ENCODE results near the gene ISOC2.
"Not testable (repeated sequence)": the region's sequence is repeated elsewhere in the genome, so short reads cannot be mapped to it uniquely, and the experiment has no call there.

ISOC2 gene

DNA sequence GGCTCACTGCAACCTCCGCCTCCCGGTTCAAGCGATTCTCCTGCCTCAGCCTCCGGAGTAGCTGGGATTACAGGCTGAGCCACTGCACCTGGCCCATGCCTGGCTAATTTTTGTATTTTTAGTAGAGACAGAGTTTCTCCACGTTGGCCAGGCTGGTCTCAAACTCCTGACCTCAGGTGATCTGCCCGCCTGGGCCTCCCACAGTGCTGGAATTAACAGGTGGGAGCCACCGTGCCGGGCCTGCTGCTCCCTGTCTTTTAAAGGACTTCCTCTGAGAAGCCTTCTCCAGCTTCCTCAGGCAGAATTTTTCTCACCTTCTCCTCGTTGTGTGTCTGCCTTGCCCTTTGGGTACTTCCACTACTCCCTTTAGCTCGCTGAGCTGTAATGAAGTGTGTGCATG, 35.4 kb upstream of the ISOC2 start:
- peaks cover 10% of the 10 kb centered on the region; the same call in 1 of the 2 replicates for H3K27me3 ChIP-seq (ENCODE audit: control insufficient read depth, insufficient read depth, low read length)
- H3K27ac ChIP-seq (ENCODE audit: low read depth, low read length); H3K9me3 ChIP-seq (ENCODE audit: control insufficient read depth, insufficient read depth, low read depth, low read length); H3K4me3 ChIP-seq (ENCODE audit: low read depth, low read length); H3K36me3 ChIP-seq (ENCODE audit: control insufficient read depth, insufficient read depth, low read length); H3K9ac ChIP-seq (ENCODE audit: low read length): not testable (repeated sequence)
- peaks cover 43% of the 10 kb centered on the region for H3K4me1 ChIP-seq (ENCODE audit: control insufficient read depth, insufficient read depth, low read length)

DNA sequence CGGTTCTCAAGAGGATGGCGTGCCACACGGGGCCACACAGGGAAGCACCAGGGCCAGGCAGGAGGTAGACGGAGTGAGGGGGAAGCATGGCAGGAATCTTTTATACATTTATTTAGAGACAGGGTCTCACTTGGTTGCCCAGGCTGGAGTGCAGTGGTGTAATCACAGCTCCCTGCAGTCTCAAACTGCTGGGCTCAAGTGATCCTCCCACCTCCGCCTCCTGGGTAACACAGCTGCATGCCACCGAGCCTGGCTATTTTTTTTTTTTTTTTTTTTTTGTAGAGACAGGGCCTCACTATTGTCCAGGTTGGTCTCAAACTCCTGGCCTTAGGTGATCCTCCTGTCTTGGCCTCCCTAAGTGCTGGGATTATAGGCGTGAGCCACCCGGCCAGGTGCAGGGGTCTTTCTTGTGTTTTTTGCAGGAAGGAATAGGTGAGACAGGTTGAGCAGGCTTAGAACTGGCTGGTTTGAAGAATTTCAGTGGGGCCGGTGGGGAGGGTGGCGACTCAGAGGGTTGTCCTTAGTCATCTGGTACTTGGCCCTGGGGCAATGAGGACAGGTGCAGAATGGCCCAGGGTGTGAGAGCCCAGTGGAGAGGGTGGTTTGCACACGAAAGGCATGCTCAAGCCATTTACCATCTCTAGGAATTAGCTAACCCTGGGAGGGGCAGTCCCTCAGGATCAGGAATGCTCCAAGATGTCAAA, 34.4 kb upstream of the ISOC2 start:
- Histone ChIP-seq H3K4me3 (ENCODE audit: low read depth, low read length) (no peak overlapping the region), H3K4me1 (ENCODE audit: control insufficient read depth, insufficient read depth, low read length) (peaks cover 49% of the 10 kb centered on the region), H3K9ac (ENCODE audit: low read length) (no peak overlapping the region), H3K9me3 (ENCODE audit: control insufficient read depth, insufficient read depth, low read depth, low read length) (no peaks in the 10 kb centered on the region), H3K36me3 (ENCODE audit: control insufficient read depth, insufficient read depth, low read length) (no peaks in the 10 kb centered on the region), H3K27me3 (ENCODE audit: control insufficient read depth, insufficient read depth, low read length) (peaks cover 3% of the 10 kb centered on the region; the same call in 1 of the 2 replicates), H3K27ac (ENCODE audit: low read depth, low read length) (0 out of 2 replicates have a peak overlapping the region, but pooled peaks have one; percentile 5)

DNA sequence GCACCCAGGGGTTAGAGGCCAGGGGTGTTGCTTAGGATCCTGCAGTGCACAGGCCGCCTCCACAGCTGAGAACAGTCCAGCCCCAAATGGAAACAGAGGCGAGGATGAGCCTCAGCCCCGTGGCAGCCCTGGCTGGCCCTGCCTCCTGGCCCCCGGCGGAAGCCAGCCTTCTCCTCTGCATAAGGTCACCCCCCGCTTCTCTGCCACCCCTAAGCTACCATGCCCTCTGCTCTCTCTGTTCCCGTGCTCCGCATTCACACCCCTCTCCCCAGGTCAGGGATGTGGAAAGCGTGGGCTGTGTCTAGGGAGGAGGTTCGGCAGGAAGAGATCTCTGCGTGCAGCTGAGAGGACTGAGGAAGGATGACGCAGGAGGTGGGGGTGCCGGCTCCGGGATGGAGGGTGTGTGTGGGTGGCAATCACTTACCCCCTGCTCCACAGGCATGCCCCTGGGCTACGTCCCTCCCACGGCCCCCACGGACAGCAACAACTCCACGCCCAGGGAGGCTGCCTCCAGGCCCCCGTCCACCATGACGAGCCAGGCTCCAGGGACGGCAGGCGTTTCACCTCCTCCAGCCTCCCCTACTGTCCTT, 32.8 kb upstream of the ISOC2 start:
- peaks cover 55% of the 10 kb centered on the region for H3K4me1 ChIP-seq (ENCODE audit: control insufficient read depth, insufficient read depth, low read length)
- no peak overlapping the region for H3K9ac ChIP-seq (ENCODE audit: low read length)
- no peak overlapping the region for H3K27ac ChIP-seq (ENCODE audit: low read depth, low read length)

DNA sequence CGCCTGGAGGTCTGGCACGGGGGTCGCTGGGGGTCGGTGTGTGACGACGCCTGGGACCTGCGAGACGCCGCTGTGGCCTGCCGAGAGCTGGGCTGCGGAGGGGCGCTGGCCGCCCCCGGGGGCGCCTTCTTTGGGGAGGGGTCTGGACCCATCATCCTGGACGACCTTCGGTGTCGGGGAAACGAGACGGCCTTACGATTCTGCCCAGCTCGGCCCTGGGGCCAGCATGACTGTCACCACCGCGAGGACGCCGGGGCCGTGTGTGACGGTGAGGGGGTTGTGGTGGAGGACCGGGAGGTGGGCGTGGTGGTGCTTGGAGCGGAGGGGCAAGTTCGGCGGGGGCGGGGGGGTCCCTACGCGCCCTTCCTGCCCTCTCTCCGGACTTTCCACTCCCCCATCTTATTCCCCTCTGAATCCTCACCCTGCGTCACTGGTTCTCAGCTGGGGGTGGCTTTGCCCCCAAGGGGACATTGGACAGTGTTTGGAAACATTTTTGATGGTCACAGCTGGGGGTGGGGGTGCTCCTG, 32.3 kb upstream of the ISOC2 start:
- H3K27me3 ChIP-seq (ENCODE audit: control insufficient read depth, insufficient read depth, low read length), result peaks cover 6% of the 10 kb centered on the region; the same call in 1 of the 2 replicates
- H3K36me3 ChIP-seq (ENCODE audit: control insufficient read depth, insufficient read depth, low read length), result no peaks in the 10 kb centered on the region
- no peak overlapping the region for H3K27ac ChIP-seq (ENCODE audit: low read depth, low read length)
- no peak overlapping the region for H3K4me3 ChIP-seq (ENCODE audit: low read depth, low read length)
- no peak overlapping the region for H3K9ac ChIP-seq (ENCODE audit: low read length)
- H3K9me3 ChIP-seq (ENCODE audit: control insufficient read depth, insufficient read depth, low read depth, low read length), result no peaks in the 10 kb centered on the region
- peaks cover 59% of the 10 kb centered on the region for H3K4me1 ChIP-seq (ENCODE audit: control insufficient read depth, insufficient read depth, low read length)

More for the DNA sequence above, 32.8 kb upstream of the ISOC2 start:
- Histone ChIP-seq H3K9me3 (ENCODE audit: control insufficient read depth, insufficient read depth, low read depth, low read length) (no peaks in the 10 kb centered on the region), H3K4me3 (ENCODE audit: low read depth, low read length) (no peak overlapping the region), H3K36me3 (ENCODE audit: control insufficient read depth, insufficient read depth, low read length) (no peaks in the 10 kb centered on the region), H3K27me3 (ENCODE audit: control insufficient read depth, insufficient read depth, low read length) (peaks cover 6% of the 10 kb centered on the region; the same call in 1 of the 2 replicates)

DNA sequence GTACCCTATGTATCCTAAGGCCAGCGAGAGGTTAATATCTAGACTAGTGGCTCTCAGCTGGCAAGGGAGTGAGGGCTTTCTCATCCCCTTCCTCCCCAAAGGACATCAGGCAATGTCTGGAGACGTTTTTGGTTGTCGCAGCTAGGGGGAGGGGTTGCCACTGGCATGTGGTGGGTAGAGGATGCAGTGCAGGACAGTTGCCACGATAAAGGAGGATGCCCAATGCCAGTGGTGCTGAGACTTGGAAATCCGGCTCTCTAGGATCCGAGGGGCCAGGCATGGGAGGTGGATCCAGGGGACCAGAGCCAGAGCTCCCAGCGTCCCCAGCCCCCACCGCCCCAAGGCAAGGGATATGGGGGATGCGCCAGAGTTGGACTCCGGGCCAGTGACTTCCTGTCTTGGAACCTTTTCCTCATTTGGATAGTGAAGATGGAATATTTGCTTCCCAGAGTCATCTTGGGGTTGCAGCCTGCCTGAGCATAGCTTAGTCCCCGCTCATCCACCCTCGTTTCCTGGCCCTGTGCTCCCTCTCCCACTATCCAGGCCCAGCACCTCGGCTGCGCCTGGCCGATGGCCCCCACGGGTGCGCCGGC, 31.7 kb upstream of the ISOC2 start:
- Histone ChIP-seq H3K36me3 (ENCODE audit: control insufficient read depth, insufficient read depth, low read length) (no peaks in the 10 kb centered on the region), H3K27me3 (ENCODE audit: control insufficient read depth, insufficient read depth, low read length) (peaks cover 6% of the 10 kb centered on the region; the same call in 1 of the 2 replicates), H3K27ac (ENCODE audit: low read depth, low read length) (no peak overlapping the region), H3K9ac (ENCODE audit: low read length) (no peak overlapping the region), H3K4me3 (ENCODE audit: low read depth, low read length) (no peak overlapping the region), H3K4me1 (ENCODE audit: control insufficient read depth, insufficient read depth, low read length) (peaks cover 63% of the 10 kb centered on the region), H3K9me3 (ENCODE audit: control insufficient read depth, insufficient read depth, low read depth, low read length) (no peaks in the 10 kb centered on the region)

DNA sequence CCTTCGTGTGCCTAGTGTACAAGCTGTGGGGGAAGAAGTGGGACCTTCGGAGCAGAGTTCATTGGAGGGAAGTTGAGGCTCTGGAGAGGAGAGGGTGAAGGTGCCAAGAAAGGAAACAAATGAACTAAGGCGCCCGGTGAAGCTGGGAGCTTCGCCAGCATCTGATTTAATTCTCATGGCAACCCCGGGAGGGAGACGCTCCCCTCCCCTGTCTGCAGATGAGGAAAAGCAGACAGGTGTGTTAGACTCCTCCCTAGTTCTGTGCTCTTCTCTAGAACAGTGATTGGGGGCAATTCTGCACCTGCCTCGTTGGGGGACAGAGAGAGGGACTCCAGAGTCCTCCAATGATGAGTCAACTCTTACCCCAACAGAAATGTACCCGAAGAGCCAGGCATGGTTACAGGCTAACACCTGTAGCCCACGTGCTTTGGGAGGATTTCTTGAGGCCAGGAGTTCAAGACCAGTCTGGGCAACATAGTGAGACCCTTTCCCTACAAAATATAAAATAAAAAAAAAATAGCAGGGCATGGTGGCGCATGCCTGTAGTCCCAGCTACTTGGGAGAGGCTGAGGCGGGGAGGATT, 31.0 kb upstream of the ISOC2 start:
- H3K4me1 ChIP-seq (ENCODE audit: control insufficient read depth, insufficient read depth, low read length), result peaks cover 65% of the 10 kb centered on the region
- H3K4me3 ChIP-seq (ENCODE audit: low read depth, low read length), result no peak overlapping the region
- no peak overlapping the region for H3K27ac ChIP-seq (ENCODE audit: low read depth, low read length)
- no peaks in the 10 kb centered on the region for H3K9me3 ChIP-seq (ENCODE audit: control insufficient read depth, insufficient read depth, low read depth, low read length)
- no peaks in the 10 kb centered on the region for H3K36me3 ChIP-seq (ENCODE audit: control insufficient read depth, insufficient read depth, low read length)
- no peak overlapping the region for H3K9ac ChIP-seq (ENCODE audit: low read length)
- H3K27me3 ChIP-seq (ENCODE audit: control insufficient read depth, insufficient read depth, low read length), result peaks cover 6% of the 10 kb centered on the region; the same call in 1 of the 2 replicates

DNA sequence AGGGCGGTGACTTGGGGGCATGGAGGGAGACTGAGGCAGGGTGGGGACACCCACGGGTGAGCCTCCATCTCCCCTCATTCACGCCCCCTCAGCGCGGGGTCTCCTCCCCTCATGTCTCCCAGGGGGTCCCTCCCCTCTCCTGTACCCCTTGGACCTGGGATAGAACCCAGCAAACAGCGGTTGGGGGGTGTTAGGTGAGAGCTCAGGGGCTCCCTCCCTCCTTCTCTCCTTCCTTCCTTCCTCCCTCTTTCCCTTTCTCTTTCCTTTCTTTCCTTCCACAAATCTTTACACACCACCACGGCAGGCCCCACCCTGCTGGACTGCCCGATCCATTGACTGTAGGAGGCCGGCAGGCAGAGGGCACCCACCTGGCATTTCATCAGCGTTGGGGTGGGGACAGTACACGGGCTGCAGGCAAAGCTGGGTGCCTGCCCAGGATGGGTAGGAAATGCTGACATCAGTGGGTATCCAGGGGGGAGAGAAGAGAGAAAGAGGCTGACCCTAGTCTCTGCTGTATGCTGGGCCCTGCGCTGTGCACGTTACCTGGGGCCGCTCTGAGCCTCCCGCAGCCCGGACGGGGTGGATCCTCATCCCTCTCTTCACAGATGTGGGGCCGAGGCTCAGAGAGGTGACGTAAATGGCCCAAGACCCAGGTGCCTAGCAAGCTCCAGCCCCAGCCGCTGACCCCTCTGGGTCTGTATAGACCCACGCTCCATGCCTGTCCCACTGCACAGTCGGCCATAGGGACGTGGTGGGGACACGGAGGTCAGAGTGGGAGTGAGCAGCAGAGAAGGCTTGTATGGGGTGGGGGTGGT, 30.3 kb upstream of the ISOC2 start:
- Histone ChIP-seq H3K36me3 (ENCODE audit: control insufficient read depth, insufficient read depth, low read length) (no peaks in the 10 kb centered on the region), H3K27ac (ENCODE audit: low read depth, low read length) (no peak overlapping the region), H3K9ac (ENCODE audit: low read length) (no peak overlapping the region), H3K4me1 (ENCODE audit: control insufficient read depth, insufficient read depth, low read length) (peaks cover 65% of the 10 kb centered on the region), H3K4me3 (ENCODE audit: low read depth, low read length) (no peak overlapping the region), H3K27me3 (ENCODE audit: control insufficient read depth, insufficient read depth, low read length) (peaks cover 6% of the 10 kb centered on the region; the same call in 1 of the 2 replicates), H3K9me3 (ENCODE audit: control insufficient read depth, insufficient read depth, low read depth, low read length) (no peaks in the 10 kb centered on the region)

DNA sequence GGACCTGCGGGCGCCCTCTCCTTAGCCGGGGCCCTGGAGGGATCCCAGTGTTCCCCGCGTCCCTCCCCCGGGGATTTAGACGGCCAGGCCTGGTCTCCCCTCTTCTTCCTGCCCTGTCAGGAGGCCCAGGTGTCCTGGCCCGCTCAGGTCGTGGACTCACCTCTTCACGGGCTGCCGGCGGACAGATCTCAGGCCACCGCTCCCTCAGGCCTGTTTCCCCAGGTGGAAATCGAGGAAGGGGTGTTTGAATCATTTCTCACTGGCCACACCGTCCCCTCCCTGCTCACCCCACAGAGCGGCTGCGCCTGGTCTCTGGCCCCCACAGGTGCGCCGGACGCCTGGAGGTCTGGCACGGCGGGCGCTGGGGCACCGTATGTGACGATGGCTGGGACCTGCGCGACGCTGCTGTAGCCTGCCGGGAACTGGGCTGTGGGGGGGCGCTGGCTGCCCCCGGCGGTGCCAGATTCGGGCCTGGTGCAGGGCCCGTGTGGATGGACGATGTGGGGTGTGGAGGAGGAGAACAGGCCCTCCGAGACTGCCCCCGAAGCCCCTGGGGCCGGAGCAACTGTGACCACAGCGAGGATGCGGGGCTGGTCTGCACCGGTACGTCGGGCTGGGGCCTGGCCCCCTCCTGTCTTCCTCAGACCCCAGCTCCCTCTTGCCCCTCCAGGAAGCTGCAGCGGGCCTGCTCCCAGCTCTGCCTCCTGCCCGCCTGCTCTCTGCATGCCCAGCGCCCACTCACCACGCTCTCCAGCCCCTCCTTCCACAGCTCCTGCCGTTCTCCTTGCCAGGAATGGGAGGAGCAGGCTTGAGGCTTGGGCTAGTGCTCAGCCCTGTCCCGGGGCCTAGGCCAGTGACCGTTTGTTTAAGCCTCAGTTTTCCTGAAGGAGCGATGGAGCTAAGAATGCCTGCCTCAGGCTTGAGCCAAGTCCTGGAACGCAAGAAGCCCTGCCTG, 29.3 kb upstream of the ISOC2 start:
- Histone ChIP-seq H3K9ac (ENCODE audit: low read length) (no peak overlapping the region), H3K27ac (ENCODE audit: low read depth, low read length) (no peak overlapping the region)

DNA sequence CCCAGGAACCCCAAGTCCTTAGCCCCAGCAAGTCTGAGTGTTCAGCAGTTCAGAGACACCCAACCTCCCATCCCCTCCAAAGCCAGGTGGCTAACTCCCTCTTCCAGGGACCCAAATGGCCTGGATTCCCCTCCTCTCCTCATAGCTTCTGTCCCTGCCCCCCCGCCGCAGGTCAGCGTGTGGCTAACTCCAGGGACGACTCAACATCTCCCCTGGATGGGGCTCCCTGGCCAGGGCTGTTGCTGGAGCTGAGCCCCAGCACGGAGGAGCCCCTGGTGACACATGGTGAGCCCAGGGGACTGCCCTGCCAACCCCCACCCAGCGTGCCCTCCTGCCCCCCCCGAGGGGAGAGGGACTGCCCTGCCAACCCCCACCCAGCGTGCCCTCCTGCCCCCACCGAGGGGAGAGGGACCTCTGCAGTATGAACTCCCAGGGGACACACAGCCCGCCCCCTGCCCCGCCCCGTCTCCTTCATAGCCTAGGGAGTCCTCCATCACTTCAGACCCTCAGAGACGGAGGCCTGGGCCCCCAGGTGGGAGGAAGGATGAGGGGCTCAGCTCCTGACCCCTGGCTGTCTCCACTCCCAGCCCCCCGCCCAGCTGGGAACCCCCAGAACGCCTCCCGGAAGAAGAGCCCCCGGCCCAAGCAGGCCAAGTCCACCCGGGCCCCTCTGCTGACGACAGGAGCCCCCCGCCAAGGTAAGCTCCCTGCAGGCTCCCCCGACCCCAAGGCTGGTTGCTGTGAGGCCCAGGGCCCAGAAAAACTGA, 28.5 kb upstream of the ISOC2 start:
- no peak overlapping the region for H3K9ac ChIP-seq (ENCODE audit: low read length)
- H3K4me1 ChIP-seq (ENCODE audit: control insufficient read depth, insufficient read depth, low read length), result peaks cover 61% of the 10 kb centered on the region
- H3K27me3 ChIP-seq (ENCODE audit: control insufficient read depth, insufficient read depth, low read length), result peaks cover 6% of the 10 kb centered on the region; the same call in 1 of the 2 replicates
- no peak overlapping the region for H3K27ac ChIP-seq (ENCODE audit: low read depth, low read length)
- peaks cover 3% of the 10 kb centered on the region; the same call in 1 of the 2 replicates for H3K36me3 ChIP-seq (ENCODE audit: control insufficient read depth, insufficient read depth, low read length)
- no peak overlapping the region for H3K4me3 ChIP-seq (ENCODE audit: low read depth, low read length)
- no peaks in the 10 kb centered on the region for H3K9me3 ChIP-seq (ENCODE audit: control insufficient read depth, insufficient read depth, low read depth, low read length)

More for the DNA sequence above, 29.3 kb upstream of the ISOC2 start:
- Histone ChIP-seq H3K4me3 (ENCODE audit: low read depth, low read length) (no peak overlapping the region), H3K36me3 (ENCODE audit: control insufficient read depth, insufficient read depth, low read length) (peaks cover 3% of the 10 kb centered on the region; the same call in 1 of the 2 replicates), H3K4me1 (ENCODE audit: control insufficient read depth, insufficient read depth, low read length) (peaks cover 64% of the 10 kb centered on the region), H3K27me3 (ENCODE audit: control insufficient read depth, insufficient read depth, low read length) (peaks cover 6% of the 10 kb centered on the region; the same call in 1 of the 2 replicates), H3K9me3 (ENCODE audit: control insufficient read depth, insufficient read depth, low read depth, low read length) (no peaks in the 10 kb centered on the region)

Measured in HUES6 (cell line).